Measurements from ENCODE around the gene DUT.

The DUT gene

DNA sequence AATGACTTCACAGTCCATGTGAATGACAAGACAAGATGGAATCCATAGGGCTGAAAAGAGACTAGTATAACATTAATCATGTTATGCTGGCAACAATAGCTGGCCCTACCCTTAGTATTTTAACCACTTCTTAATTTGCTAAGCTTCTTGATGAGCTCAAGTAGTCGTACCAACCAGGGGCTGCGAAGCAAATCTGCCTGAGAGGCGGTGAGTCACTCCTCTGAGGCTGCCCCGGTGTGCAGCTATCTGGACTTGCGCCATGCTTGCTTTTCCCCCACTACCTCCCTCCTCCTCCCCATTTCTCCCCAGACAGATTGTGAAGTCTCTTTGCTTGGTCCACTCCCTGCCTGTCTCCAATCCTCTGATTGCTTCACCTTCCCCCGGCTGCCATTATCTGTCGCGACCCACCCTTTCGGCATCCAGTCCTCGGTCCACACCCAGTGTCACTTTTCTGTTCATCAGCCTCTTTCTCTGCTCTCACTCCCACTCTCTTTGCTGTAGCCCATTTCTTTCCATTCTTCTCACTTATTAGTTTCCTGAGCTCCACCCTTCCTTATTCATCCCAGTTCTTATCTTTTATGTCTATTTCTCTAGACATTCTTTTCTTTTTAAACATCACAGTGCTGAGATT is 42.7 kb downstream of the DUT start:
- no peak for DNase-seq

DNA sequence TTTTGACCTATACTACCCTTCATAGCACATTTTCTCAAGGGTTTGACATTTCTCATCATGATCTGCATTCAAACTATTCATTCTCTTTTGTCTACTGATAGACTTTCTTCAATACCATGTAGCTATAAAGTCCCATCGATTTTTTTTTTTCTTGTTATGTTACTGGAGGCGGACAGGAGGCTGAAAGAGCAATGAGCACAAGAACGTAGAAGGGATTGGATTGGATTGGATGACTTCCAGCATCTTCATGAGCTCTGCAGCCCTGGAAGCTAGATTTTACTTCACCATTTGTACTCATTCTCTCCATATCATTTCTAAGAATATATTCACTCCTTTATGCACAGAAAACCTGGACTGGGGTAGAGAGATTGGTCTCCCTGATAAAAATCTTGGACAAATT is 43.2 kb downstream of the DUT start:
- DNase-seq = no peak

DNA sequence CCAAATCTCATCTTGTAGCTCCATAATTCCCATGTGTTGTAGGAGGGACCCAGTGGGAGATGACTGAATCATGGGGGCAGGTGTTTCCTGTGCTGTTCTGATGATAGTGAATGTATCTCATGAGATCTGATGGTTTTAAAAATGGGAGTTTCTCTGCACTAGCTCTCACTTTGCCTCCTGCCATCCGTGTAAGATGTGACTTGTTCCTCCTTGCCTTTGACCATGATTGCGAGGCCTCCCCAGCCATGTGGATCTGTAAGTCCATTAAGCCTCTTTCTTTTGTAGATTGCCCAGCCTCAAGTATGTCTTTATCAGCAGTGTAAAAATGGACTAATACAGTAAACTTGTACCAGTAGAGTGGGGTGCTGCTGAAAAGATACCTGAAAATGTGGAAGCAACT is 44.5 kb downstream of the DUT start:
- no peak for DNase-seq

DNA sequence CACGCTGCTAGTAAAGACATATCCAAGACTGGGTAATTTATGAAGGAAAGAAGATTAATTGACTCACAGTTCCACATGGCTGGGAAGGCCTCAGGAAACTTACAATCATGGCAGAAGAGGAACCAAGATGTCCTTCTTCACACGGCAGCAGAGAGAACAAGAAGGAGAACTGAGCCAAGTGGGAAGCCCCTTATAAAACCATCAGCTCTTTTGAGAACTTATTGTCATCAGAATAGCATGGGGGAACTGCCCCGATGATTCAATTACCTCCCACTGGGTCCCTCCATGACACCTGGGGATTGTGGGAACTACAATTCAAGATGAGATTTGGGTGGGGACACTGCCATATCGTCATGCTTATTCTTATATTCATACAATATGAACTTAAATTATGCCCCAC is 49.0 kb downstream of the DUT start:
- no peak for DNase-seq

DNA sequence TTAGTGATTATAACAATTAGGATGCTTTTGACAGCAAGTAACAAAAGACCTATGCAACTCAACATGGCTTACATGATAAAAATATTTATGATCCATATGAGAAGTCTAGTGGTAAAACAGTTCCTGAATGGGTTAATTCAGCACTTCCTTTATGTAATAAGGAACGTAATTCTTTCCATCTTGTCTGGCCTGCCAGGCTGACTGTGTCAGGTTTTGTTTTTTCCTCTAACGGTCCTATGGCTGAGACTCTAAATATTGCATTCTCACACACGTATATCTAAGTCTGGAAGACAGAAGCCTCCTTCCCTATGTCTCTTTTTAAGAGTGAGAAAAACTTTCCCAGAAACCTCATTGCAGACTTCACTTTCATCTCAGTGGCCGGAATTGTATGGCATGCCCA is 50.6 kb downstream of the DUT start:
- DNase-seq = no peak

DNA sequence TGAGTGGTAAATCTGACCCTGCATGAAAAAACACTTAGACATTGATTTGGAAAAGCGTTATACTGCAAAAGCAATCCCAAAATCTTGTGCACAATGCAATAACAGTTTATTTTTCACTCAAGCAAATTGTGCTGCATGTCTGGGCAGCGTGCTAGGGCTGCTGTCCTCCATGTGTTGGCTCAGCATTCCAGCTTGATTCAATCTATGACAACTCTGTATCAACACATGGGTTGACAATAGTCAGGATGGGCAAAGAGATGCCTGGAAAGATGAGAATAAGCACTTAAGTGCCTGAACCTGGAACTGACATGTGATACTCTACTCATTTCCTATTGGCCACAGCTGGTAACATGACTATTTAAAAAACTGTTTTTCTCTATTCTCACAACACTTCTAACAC is 51.8 kb downstream of the DUT start:
- no peak for DNase-seq

DNA sequence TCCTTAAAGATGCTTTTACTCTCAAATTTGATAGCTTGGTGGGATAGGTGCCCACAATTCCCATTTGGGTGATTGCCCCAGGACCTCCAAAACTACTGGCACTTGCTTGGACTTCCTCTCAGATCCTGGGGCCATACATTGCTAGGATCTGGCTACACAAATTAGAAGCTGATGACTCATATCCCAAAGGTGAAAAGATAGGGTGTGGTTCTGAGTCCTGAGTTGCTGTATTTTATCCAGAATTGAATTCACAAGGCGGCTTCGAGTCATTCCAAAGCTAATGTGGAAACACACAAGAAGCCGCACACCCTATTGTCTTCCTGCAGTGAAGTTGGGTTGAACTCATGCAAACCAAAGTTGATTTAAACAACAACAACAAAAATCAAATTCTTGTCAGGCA is 53.4 kb downstream of the DUT start:
- DNase-seq = no peak

DNA sequence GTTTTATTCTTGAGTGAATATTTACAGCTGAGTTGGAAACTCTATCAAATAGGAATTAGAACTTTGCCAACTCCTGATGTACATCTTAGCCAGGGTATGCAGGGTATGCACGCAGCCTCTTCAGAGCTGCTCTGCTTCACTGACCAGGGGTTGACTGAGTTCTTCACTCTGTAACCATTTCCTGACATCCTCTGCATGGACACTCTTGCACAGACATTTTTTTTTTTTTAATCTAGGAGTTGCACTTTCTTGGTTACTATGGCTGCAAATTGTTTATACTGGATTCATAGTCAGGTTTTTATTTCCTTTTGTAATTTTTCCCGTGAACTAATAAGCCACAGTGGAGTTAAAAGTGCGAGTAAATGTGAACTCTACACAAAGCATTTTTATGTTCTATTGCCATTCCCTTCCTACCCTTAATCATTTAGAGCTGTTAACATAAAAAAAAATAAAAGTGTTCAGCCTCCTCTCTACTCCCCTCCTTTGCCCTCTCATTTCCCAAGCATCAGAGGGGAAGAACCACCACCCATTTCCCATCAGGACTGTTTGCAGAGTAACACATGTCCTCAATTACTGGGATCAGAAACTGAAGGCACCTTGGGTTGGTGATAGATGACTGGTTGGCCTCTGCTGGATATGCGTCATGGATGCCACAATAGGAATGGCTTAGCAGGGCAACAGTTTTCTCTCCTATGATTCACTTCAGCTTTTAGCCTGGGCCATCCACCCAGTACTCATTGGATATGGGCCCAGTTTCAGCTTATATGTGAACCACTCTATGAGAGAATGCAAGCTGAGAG is 54.0 kb downstream of the DUT start:
- DNase-seq = no peak

DNA sequence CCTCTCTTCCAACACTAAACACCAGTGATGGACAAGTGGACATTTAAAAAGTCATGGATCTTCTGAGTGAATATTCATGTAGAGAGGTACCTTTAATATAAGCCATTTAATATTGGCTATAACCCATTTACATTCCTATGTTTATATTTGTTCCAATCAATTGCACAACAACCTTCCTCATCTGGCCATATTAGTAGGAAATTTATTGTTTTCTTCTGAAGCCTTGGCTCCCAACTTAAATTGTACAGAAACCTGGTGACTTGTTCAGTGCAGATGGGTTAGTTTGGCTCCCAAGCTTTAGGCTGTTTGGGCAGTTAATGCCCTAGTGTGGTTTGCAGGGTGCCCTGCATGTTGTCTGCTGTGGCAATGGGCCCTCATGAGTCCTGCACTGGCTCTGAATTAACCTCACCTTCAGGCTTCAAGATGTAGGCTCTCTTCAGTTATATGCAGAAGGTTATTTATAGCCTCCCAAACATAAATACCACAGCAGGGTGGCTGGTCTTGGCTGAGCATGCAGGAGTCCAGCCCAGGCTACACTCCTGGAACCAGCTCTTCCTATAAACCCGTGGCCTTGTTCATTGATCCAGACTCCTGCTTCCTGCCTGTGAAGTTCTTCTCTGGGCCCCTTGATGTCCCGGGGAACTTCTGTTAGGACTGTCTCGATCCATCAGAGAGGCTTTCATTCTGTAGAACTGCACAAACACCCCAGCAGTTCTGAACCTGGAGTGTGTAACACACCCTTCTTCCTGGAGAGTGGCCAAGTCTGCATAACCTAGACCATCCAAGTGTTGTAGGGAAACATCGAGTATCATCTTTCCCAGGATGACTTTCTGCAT is 57.0 kb downstream of the DUT start:
- no peak for DNase-seq

DNA sequence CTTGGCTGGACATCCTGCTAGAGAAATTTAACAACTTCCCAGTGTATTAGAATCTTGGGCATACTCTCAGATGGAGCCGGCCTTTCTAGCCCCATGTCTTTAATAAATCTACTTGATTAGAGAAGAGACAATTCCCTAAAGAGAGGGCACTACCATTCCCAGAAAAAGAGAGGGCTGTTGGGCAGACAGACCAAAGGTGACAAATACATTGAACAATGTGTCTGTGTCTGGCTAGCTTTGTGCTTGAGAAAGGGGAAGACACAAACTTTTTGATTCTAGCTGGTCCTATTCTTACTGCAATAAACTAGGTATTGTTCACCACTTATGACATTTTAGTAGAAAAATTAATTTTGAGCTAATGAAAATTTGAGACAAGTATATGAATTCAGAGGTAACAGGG is 57.7 kb downstream of the DUT start:
- DNase-seq = no peak

DNA sequence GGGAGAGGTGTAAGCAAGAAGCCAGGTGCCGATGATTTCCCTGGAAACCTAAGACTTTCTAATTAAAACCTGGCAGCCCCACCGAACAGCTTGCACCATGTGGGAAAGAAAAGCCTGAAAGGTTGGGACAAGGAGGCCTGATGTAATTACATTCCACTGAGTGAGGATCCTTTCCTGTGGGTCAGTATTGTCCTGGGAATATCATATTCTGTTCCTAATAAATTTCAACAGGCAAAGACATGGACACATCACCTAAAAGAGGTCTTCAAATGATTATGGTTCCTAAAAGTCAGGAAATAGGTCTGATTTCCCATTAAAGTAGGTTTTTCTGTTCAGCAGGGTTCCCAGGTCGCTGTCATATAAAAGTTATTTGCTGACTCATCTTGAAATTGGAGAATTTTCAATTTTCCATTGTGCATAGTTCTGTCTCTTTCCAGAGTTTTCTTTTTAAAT is 58.5 kb downstream of the DUT start:
- DNase-seq = no peak

DNA sequence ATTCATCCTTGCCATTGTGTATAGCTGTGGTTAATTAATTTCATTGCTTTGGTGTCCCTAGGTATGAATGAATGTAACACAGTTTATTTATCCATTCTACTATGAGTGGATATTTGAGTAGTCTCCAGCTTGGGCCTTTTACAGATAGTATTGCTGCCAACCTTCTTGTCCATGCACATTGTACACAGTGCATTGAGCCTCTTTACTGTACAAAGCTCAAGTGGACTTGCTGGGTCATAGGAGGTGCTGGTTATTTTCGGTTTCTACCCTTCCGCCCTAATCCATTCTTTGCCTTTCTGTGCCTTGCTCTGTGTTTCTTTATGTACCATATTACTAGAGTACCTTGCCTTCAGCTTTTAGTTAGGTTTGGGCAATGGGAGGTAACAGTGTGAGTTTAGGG is 60.7 kb downstream of the DUT start:
- DNase-seq = no peak

DNA sequence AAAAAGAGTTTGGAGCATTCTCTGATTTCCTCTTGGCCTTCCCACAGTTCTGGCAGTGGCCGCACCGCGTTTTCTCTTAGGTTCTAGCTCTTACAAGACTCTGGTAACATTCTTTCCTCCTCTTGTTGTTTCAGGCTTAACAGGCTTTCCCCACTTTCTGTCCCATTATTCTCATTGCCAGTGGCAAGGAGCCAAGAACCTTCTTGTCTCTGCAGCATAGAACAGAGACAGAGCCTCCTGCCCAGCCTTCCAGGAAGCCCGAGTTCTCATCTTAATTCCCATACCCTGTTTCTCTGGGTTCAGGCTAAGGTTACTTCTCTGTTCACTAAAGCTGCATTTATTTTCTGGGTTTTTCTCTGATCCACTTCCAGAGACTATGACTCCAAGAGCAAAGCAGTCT is 61.1 kb downstream of the DUT start:
- no peak for DNase-seq

All from activated naive CD4-positive, alpha-beta T cell (primary cell).